ENCODE data around the gene SMIM8. TPM values are rescaled to one million over a fixed set of nuclear protein-coding genes. Genes with fewer than 3 reads are reported as not detected.

The SMIM8 gene
- total RNA-seq, 1 experiment from 2014 or later: 10.8 TPM

DNA sequence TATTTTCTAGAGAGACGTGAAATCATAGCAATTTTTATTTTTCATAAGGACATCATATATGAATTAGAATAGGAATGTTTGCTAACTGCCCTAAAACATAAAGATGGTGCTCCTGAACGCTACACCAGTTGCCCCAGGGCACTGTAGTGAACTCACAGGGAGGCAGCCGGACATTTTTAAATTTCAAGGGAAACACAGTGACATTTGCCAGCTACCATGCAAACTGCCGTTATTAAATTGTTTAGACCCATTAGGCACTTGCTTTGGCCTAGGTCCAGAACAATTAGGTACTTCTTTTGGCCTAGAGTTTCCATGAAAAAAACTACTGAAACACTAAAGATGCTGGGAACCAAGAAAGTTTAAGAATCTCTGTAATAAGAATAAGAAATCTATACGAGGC, 60.5 kb downstream of the SMIM8 start:
- DNase-seq (ENCODE audit: low spot score) (no peak), ATAC-seq (no peak)
- H3K36me3 Mint-ChIP-seq: no peaks in the 10 kb centered on the region
- no peak overlapping the region for H3K4me3 Mint-ChIP-seq
- ChIA-PET CTCF (interaction anchor here (1.3 kb wide), 1 partner anchor 10 kb away, joined by 4 read pairs; no protein-coding TSS in a partner anchor), POLR2A (no interaction called here)
- H3K27me3 Mint-ChIP-seq (ENCODE audit: low read depth): no peaks in the 10 kb centered on the region
- H3K27ac Mint-ChIP-seq: no peak overlapping the region
- TF ChIP-seq FOXP1 (CRISPR knock-in tag; IDR thresholded peaks at IDR 0.05; ENCODE audit: borderline replicate concordance) (no peak), ZNF232 (CRISPR knock-in tag; IDR thresholded peaks at IDR 0.05) (no peak), CBFB (CRISPR knock-in tag; IDR thresholded peaks at IDR 0.05; ENCODE audit: low read depth) (no peak), MXD4 (CRISPR knock-in tag; IDR thresholded peaks at IDR 0.05; ENCODE audit: borderline replicate concordance) (no peak), RORB (CRISPR knock-in tag; IDR thresholded peaks at IDR 0.05) (no peak), NR3C1 (CRISPR knock-in tag; conservative IDR thresholded peaks at IDR 0.05; ENCODE audit: low read depth) (no peak), TEAD1 (CRISPR knock-in tag; IDR thresholded peaks at IDR 0.05) (no peak)
- TF ChIP-seq, protein P1, sequence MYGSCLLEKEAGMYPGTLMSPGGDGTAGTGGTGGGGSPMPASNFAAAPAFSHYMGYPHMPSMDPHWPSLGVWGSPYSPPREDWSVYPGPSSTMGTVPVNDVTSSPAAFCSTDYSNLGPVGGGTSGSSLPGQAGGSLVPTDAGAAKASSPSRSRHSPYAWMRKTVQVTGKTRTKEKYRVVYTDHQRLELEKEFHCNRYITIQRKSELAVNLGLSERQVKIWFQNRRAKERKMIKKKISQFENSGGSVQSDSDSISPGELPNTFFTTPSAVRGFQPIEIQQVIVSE (CRISPR knock-in tag; IDR thresholded peaks at IDR 0.05; ENCODE audit: borderline replicate concordance): no peak
- TF ChIP-seq, protein P2, sequence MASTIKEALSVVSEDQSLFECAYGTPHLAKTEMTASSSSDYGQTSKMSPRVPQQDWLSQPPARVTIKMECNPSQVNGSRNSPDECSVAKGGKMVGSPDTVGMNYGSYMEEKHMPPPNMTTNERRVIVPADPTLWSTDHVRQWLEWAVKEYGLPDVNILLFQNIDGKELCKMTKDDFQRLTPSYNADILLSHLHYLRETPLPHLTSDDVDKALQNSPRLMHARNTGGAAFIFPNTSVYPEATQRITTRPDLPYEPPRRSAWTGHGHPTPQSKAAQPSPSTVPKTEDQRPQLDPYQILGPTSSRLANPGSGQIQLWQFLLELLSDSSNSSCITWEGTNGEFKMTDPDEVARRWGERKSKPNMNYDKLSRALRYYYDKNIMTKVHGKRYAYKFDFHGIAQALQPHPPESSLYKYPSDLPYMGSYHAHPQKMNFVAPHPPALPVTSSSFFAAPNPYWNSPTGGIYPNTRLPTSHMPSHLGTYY (CRISPR knock-in tag; IDR thresholded peaks at IDR 0.05): no peak
- TF ChIP-seq, protein P3, sequence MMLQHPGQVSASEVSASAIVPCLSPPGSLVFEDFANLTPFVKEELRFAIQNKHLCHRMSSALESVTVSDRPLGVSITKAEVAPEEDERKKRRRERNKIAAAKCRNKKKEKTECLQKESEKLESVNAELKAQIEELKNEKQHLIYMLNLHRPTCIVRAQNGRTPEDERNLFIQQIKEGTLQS (CRISPR knock-in tag; conservative IDR thresholded peaks at IDR 0.05): no peak
- no peaks in the 10 kb centered on the region for H3K9me3 Mint-ChIP-seq
- H3K4me1 Mint-ChIP-seq: no peaks in the 10 kb centered on the region

DNA sequence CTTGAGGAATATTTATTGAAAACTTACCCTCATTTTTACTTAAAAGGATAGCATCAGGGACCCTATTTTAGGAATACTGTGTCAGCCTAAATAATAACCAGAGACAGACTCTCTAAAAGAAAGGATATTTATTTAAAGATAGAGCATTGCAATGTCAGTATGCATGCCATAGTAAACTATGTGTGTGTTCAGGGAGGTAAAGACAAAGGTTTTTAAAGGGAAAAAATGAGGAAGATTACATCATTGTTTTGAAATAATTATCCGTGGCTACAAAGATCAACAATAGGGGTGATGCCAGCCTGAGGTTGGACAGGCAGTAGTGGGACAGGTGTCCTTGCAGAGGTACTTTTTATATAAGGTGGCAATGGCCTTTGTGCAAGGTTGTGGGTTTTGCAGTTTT, 61.6 kb downstream of the SMIM8 start:
- TF ChIP-seq, protein P4, sequence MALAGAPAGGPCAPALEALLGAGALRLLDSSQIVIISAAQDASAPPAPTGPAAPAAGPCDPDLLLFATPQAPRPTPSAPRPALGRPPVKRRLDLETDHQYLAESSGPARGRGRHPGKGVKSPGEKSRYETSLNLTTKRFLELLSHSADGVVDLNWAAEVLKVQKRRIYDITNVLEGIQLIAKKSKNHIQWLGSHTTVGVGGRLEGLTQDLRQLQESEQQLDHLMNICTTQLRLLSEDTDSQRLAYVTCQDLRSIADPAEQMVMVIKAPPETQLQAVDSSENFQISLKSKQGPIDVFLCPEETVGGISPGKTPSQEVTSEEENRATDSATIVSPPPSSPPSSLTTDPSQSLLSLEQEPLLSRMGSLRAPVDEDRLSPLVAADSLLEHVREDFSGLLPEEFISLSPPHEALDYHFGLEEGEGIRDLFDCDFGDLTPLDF (CRISPR knock-in tag; IDR thresholded peaks at IDR 0.05): no peak
- TF ChIP-seq GTF2I (CRISPR knock-in tag; conservative IDR thresholded peaks at IDR 0.05) (no peak), SMAD4 (CRISPR knock-in tag; IDR thresholded peaks at IDR 0.05) (no peak)
- H3K4me3 Mint-ChIP-seq: no peak overlapping the region
- POLR2A ChIA-PET: no interaction called here
- CTCF ChIA-PET: no interaction called here
- H3K27ac Mint-ChIP-seq: no peak overlapping the region
- no peaks in the 10 kb centered on the region for H3K27me3 Mint-ChIP-seq (ENCODE audit: low read depth)
- DNase-seq (ENCODE audit: low spot score) (no peak), ATAC-seq (no peak)
- H3K9me3 Mint-ChIP-seq: no peaks in the 10 kb centered on the region
- no peaks in the 10 kb centered on the region for H3K4me1 Mint-ChIP-seq
- no peaks in the 10 kb centered on the region for H3K36me3 Mint-ChIP-seq

DNA sequence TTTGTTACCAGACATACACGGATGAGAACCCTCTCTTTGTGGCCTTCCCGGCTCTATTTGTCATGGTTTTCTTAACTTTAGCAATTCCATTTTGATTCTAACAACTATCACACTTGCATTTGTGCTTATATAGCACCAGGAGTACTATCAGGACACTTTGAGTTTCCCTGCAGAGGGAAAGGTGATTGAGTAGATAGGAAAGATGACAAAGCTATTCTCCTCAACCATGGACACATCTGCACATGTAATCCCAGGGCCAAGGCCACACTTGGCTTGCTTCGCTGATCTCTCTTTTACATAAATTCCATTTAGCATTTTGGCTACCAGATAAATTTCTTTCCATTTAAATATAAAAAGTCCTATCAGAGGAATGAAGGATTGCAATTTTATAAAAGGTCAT, 62.1 kb downstream of the SMIM8 start:
- H3K4me1 Mint-ChIP-seq: no peaks in the 10 kb centered on the region
- TF ChIP-seq ZNF263 (CRISPR knock-in tag; IDR thresholded peaks at IDR 0.05; ENCODE audit: low read depth) (no peak), ATF1 (CRISPR knock-in tag; IDR thresholded peaks at IDR 0.05) (no peak), NFYB (CRISPR knock-in tag; conservative IDR thresholded peaks at IDR 0.05; ENCODE audit: low read depth) (no peak), TEAD1 (CRISPR knock-in tag; IDR thresholded peaks at IDR 0.05) (no peak), TEAD4 (CRISPR knock-in tag; IDR thresholded peaks at IDR 0.05) (no peak), MXD4 (CRISPR knock-in tag; IDR thresholded peaks at IDR 0.05; ENCODE audit: borderline replicate concordance) (no peak), HMGA2 (CRISPR knock-in tag; IDR thresholded peaks at IDR 0.05) (no peak)
- TF ChIP-seq, protein P5, sequence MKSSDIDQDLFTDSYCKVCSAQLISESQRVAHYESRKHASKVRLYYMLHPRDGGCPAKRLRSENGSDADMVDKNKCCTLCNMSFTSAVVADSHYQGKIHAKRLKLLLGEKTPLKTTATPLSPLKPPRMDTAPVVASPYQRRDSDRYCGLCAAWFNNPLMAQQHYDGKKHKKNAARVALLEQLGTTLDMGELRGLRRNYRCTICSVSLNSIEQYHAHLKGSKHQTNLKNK (CRISPR knock-in tag; IDR thresholded peaks at IDR 0.05): no peak
- TF ChIP-seq, protein P2 (CRISPR knock-in tag; IDR thresholded peaks at IDR 0.05): no peak
- no peaks in the 10 kb centered on the region for H3K27me3 Mint-ChIP-seq (ENCODE audit: low read depth)
- ChIA-PET CTCF (interaction anchor here (1.1 kb wide), 1 partner anchor 9 kb away, joined by 3 read pairs; no protein-coding TSS in a partner anchor), POLR2A (no interaction called here)
- ATAC-seq (no peak), DNase-seq (ENCODE audit: low spot score) (no peak)
- no peak overlapping the region for H3K27ac Mint-ChIP-seq
- H3K4me3 Mint-ChIP-seq: no peak overlapping the region
- no peaks in the 10 kb centered on the region for H3K36me3 Mint-ChIP-seq
- no peaks in the 10 kb centered on the region for H3K9me3 Mint-ChIP-seq
